ENCODE measurements around the gene ANXA5.
"Not testable (repeated sequence)": the region's sequence is repeated elsewhere in the genome, so short reads cannot be mapped to it uniquely, and the experiment has no call there.

Gene ANXA5

DNA sequence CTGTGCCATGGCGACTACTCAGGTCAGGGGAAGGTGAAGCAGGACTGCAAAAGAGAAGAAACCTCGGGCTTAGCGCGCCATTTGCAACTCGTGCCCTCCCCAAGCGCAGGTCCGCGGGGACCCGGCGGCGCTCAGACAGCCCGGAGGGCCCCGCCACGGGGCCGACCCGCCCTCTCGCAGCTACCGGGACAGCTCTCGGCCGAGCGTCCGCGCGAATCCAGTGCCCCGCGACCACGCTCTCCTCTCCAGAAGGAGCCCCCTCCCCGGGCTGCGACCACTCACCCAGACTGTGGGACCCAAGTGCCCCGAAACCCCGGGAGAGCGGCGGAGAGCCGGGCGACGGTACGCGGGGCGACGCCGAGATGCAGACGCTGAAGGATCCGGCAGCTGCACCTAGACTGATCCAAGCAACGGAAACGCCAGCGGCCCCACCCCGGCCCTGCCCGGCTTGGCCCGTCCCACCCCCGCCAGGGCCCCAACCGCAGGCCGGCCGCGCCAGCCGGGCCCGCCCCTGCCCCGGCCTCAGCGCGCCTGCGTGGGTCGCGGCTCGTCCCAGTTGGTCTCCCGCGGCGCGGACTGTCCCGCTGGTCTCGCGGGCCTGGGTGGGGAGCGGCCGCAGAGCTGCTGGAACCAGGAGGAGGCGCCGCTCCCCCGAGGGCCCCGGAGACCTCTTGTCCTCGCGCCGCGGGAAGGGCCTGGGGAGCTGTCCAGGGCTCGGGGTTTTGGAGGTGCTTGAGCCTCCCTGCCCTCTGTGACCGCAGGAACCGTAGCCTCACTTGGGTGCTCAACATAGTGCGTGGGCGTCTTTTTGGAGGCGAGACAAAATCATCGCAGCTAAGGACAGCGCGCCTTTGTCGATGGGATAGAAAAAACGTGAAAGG, at the start of gene ANXA5:
TSS of gene ANXA5 (minus strand) at position 400 of the 881 bp plus-strand sequence. CDS start at position 9, 391 bp downstream.
- peak; percentile 21 for DNase-seq

DNA sequence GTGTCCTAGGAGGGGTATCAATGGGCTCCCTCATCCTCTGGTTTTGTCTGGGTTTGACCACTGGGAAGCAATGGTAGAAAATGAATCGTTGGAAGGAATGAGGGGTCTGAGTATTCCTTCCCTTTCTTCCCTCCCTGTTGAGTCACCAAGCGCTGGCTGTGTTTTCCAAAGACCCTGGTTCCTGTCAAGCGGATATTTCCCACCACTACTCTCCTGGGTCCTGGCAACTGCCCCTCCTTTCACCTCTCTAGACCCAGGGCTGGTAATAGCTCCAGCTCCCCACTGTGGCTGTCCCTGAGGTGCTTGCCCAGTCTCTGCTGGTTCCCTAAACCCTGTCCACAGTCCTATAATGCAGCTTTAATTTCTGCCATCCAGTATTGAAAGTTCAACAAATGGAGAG, 46.0 kb upstream of the ANXA5 start:
- no peak for DNase-seq

DNA sequence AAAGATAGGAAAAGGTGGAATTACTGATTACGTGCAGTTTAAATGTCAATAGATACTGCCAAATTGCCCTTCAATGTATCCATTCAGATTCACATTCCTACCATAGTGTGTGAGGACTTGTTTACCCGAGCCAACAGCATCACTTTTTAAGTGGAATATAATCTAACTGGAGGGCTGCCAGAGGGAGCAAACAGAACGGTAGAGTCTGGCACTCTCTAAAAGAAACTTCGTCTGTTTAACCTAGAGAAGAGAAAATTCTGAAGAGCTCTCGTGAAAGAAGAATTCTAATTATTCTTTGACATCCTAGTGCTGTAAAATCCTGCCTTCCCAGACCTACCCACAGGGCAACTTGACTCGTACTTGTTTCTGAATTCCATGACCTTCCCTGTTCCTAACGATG, 45.0 kb upstream of the ANXA5 start:
- DNase-seq = no peak

DNA sequence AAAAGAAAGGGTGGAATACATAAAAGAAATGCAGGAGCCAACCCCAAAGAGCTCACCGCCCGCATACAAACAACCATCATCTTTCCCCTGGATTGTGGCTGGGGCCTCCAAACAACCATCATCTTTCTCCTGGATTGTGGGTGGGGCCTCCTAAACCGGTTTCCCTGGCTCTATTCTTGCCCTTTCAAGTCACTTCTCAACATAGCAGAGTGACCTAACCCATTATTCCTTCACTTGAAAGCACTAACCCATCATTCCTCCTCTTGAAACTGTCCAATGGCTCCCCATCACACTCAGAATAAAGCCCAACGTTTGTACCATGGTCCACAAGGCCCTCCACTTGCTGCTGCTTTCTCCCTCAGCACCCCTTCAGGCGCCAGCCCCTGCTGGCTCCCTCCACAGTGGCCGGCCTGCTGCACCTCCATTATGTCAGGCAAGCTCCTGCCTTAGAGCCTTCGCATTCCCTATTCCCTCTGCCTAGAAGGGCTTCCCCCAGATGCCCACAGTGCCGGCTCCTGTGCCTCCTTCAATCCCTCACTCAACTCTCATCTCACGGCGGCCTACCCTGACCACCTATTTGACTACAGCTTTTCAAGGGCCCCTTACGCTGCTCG, 44.1 kb upstream of the ANXA5 start:
- no peak for DNase-seq

DNA sequence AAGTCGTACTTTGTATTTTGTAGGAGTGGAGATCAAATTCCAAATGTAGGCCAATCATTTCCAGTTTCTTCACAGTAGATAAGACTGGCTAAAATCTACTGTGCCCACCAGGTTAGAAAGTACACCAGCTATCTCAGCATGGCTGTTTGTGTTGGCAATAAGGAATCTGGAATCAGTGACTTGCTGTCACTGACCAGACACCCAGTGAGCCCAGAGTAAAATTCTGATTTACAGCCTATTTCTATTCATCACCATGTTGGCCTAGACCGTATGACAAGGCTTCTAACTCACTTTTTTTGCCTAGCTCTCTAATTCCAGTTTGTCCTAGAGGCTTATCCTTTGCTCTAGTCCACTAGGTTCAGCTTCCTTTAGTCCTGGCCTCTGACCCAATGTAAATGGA, 42.8 kb upstream of the ANXA5 start:
- no peak for DNase-seq

DNA sequence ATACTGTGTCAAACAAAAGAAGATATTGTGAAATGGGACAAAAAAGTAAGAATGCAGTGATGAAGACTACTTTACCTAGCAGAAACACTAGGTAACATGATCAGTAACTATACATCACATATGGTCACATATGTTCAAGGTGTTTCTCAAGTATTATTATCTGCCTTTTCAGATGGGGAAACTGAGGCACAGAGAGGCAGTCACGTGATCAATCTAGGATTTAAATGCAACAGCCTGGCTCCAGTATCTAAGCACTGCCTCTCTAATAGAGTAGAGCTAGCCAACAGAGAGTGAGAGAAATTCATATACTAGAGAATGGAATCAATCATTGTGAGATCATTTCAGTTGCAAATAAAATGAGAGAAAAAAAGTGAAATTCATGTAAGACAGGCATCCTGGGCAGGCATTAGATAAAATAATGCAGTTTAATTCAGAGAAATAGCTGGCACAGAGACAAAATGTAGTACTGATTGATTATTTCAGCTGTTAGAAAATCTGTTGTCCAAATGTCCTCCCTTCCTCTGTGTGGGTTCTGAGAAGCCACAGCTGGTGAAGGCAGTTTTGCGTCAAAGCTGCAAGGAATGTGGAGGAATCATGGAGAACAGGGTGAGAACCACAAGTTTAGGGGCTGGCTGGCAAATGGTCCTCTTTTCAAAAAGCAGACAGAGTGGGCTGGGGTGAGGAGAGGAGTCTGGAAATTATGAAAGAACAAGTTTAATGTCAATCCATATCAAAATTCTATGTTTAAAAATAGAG, 42.2 kb upstream of the ANXA5 start:
- DNase-seq = no peak

DNA sequence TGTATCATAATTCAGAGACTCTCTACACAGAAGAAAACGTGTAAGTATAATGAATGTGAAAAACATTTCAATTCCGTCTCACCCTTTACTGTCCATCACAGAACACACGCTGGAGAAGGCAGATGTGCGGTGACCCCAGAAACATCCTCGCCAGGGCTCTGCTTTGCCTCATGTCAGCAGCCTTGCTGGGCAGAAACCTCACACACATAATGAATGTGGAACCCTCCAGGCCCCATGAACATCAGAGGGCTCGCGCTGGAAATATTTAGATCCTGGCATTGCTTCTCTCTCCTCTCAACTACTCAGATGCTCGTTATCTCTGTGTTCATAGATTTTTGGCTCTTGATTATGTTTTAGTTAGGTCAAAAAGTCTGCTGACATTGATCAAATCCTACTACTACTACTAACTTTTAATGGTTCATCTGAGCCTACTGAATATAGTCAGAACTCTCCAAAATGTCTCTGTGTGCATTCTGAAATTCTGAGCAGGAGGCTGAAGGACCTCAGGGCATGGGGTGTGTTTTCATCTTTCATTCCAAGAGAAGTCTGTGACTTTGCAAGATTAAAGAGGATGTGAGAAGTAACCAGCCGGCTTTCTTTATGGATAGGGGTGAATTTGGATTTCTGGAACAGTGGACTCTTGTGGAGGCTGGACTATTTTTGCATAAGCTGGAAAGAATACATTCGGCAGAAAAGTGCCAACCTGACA, 41.2 kb upstream of the ANXA5 start:
- DNase-seq = no peak

DNA sequence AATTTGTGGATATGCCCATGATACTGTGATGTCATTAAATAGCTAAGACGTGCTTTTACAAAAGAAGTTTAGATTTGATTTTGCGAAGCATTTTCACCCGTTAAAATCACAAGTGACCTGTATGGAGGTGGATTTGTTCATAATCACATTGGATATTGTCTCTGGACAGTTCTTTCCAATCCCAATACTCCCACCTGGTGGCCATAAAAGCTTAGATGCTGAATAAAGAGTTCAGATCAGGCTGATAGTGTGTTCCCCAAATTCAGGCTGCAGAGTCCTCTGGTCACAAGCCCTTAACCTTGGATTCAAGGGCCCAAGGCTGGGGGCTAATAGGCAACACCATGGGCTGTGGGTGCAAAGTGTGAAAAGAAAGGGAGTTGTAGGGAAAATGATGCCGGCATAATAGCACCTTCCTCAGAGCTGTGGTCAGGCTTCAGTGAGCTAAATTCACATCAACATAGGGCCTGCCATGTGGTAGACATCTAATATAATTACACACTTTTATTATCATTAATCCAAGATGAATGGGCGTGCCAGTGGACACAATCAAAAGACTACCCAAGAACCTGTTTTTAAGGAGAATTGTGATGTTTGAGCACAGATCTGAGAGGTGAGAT, 40.1 kb upstream of the ANXA5 start:
- DNase-seq = peak; percentile 8

DNA sequence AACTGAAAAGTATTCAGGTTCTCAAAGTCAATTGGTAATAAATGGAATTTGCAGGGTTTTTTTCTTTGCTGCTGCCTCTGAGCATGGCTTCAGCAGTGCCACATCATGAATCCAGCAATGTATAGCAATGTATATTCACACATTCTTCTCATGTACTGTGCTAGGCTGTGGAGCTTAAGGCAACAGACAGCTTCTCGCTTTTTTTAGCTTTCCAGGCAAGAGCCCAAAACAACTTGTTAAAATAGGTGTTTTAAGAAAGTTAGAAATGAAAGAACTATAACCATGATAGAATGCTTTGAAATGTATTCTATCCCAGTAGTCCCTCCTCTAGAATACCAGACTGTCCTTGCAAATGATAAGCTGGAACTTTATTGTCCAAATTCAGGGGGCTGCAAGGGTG, 37.8 kb upstream of the ANXA5 start:
- DNase-seq = no peak

DNA sequence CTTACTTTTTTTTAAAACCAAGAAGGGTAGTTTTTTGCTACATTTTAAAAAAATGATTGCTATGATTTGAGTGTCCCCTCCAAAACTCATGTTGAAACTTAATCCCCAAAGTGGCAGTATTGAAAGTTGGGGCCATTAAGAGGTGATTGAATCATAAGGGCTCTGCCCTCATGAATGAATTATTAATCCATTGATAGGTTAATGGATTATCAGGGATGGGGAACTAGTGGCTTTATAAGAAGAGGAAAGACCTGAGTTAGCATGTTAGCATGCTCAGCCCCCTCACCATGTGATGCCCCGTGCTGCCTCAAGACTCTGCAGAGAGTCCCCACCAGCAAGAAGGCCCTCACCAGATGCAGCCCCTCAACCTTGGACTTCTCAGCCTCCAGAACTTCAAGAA, 37.2 kb upstream of the ANXA5 start:
- no peak for DNase-seq

DNA sequence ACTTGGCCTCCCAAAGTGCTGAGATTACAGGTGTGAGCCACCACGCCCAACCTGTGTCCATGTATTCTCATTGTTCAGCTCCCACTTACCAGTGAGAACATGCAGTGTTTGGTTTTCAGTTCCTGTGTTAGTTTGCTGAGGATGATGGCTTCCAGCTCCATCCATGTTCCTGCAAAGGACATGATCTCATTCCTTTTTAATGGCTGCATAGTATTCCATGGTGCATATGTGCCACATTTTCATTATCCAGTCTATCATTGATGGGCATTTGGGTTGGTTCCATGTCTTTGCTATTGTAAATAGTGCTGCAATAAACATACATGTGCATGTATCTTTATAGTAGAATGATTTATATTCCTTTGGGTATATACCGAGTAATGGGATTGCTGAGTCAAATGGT, 33.0 kb upstream of the ANXA5 start:
- DNase-seq = not testable (repeated sequence)

DNA sequence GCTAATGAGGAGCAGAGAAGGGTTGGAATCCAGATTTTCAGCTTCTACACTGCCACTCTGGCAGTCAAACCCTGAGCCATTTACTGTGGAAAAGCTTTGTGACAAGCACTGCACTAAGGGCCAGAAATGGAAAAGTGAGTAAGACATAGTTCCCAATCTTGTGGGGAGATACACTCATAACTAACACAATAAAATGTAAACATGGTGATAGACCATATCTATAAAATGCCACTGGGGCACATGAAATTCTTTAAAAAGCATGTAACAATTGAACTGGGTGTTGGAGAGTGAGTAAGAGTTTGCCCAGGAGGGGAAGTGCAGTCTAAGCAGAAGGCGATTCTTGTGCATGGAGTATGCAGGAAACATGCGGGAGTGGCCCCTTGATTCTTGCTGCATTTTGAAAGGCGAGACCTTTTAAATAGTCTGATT, 32.0 kb upstream of the ANXA5 start:
- DNase-seq = no peak

DNA sequence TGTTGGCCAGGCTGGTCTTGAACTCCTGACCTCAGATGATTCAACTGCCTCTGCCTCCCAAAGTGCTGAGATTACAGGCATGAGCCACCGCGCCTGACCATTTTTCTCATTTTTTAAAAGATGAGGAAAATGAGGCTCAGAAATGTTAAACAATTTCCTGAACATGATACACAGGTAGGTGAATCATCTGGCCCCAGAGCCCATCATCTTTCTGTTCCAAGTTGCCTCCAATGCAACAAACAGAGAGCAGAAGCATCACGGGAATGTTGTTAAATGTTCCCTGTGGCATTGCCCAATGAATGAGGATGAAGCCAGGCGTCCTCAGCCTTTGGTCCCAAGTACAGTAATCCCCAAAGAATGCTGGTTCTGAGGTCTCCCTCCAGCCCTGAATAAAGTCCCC, 31.3 kb upstream of the ANXA5 start:
- DNase-seq = no peak

DNA sequence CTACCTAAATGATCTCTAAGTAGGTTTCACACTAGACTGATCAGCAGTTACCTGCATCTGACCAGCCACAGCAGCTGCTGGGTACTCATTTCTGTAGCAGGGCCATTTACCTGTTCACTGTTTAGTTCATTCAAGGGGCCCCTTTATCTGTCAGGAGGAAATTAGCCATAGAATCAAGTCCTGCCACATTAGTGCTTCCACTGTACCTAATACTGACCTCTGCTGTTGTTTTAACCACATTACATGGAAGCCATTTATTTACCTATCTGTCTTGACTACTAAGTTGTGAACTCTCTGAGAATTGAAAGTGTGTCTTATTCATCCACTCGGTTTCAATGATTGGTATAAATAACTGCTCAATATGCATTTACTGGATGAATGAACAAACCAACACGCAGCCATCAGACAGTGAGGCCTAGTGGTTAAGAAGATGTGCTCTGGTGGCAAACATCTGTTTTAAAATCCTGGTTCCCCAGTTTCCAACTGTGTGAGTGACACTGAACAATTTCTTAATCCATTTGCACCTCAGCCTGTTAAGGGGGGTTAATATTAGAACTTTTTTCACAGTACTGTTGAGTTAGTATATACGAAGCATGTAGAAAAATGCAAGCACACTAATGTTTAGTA, 30.0 kb upstream of the ANXA5 start:
- peak; percentile 8 for DNase-seq

DNA sequence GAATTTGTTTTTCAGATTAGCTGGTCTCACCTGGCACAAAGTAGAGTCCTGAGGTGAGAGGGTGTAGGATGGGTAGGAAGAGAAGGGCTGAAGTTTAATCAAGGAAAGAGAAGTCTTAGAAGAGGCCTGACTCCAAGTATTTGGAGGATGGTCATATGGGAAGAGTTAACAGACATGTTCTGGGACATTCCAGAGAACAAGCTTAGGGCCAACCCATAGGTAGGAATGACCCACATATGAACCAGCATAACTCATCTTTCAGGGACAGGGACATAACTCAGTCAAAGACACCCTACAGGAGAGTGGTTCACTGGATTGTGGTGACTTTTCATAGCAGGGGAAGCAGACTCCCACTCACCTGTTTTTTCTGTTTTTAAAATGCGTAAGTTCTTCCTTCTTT, 27.9 kb upstream of the ANXA5 start:
- no peak for DNase-seq

DNA sequence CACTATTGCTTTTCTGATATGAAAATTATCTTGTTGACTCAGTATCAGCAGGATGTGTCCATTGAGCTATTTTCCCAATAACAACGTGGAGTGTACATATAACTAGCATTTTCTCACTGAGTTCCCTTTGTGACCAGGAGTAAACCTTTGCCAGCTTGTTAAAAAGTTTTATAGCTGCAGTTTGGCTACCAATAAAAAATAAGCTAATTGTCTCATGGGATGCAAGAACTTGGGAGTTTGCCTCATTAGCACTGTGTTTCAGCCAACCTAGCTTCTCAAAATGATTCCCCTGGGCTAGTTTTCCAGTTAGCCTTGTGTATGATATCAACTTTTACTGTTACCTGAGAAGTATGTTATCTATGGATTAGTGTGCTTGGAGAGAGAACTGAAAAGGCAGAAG, 24.9 kb upstream of the ANXA5 start:
- no peak for DNase-seq

DNA sequence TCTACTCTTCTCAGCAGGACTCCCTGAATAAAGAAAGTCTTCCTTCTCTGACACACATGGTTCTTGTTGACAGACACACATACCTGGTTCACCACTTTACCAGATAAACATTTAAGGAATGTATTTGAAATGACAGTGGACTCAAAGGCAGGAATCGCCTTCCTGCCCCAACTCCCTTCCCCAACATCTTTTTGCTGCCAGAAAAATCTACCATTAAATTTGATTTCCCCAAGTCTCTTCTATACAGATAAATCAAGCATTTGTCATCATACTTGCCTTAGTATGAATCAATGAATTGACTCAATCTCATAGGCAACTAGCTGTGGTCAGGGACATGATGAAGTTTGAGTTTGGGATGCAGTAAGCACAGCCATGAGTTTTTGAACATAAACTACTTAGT, 23.3 kb upstream of the ANXA5 start:
- no peak for DNase-seq

DNA sequence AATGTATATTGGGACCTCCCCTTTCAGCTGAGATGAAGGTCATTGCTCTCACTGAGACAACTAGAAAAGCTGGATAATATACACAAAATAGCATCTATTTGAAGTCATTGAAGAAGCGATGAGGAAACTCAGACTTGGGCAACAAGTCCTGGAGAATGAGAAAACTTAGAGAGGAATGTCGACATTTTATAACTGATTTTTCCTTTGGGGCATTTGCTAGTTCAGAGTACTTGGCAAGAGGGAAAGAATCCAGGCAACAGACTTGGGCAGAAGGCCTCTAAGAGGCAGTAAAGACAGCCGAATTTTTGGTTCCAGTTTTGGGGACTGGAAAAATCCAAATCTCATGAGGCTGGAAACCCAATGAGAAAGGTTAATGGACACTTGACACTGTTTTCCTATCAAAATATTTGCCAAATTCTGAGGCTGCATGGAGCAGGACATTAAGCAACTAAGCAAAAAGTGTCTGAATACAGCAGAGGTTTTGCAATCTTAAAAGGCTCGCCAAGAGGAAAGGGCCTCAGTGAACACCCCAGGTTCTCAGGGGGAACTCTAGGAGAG, 21.0 kb upstream of the ANXA5 start:
- no peak for DNase-seq

DNA sequence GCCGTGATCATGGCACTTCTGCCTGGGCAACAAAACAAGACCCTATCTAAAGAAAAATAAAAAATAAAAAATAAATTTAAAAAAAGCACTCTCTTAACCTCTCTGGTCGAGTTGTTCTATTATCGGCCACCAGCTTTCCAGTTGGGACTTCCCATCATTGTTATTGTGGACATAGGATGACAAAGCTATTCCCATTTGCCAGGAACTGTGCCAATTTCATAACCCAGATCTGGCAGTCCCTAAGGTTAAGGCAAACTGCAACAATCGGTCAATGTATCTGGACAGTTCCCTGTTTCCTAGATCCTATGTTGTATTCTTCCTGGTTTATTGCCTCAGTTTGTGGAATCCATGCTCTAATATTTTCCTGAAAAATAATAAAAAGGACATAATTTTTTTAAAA, 17.8 kb upstream of the ANXA5 start:
- no peak for DNase-seq

DNA sequence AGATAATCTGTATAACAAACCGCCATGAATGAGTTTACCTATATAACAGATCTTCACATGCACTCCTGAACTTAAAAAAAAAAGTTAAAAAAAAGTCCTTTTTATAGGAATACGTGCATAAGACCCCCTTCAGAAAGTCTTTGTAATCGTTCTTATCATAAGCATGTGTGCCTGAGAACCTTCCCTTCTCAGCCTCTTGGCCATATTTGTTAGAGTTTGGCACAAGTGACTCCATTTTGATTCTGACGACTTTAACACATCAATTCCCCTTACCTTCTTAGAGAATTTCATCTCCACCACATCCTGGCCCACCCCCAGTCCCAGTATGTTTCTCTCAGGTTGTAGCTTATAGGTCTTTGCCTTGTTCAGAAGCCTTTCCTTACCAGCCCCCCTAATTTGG, 16.0 kb upstream of the ANXA5 start:
- no peak for DNase-seq

DNA sequence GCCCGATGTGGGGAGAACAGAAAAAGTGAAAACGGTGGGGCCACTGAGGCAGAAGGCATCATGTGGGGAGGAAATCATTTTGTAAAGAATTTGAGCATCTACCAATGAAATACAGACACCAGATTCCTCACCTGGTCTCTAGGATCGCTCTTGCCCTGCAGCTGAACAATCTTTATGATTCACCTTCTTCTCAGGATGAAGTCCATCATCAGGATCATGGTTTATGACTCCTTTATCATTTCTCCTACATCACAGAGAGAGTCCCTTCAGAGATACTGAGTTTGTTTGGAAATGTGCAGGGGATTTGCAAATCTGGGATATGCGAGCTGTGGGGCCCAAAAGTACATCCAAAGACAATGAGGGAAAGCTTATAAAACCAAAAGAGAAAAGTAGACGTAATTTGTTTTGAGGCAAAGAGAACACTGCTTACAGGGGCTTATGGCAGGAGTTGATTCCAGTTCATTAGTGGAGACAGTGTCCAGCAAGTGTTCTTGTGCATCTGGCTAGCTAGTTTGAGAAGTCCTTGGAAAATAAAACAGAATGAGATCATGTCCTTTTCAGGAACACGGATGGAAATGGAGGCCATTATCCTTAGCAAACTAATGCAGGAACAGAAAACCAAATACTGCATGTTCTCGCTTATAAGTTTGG, 15.3 kb upstream of the ANXA5 start:
- no peak for DNase-seq
